HG02938 (cell line): ENCODE data around the gene ETF1.
A peak's percentile ranks its signal among the peaks of the same experiment; 100 is the strongest.

ENCODE experiments used
- ATAC-seq: cut with Tn5 transposase; IDR thresholded peaks from one replicate; pipeline ENCODE4 v1.9.1; 2021; ENCODE audit warnings: mild to moderate bottlenecking, moderate library complexity; ENCODE audit not compliant: unreplicated experiment

ETF1 gene

GRCh38 chr5:138542956-138543729, at the start of gene ETF1:
Gene ETF1, minus strand, starts transcription at chr5:138543236. Its CDS starts 318 bp downstream, at chr5:138542918.
- peak; percentile 88 for ATAC-seq

GRCh38 chr5:138588013-138588788, 45.2 kb upstream of the ETF1 start:
- no peak for ATAC-seq

GRCh38 chr5:138585157-138585556, 42.1 kb upstream of the ETF1 start:
- no peak for ATAC-seq

GRCh38 chr5:138583984-138584637, 41.1 kb upstream of the ETF1 start:
- ATAC-seq, result no peak

- ATAC-seq, result no peak
These were observed 39.9 kb upstream of the ETF1 start for GRCh38 chr5:138582959-138583358.

- ATAC-seq, result no peak
These were observed 37.7 kb upstream of the ETF1 start for GRCh38 chr5:138580777-138581176.

- ATAC-seq, result no peak
These were observed 37.0 kb upstream of the ETF1 start for GRCh38 chr5:138580001-138580400.

GRCh38 chr5:138579517-138579863, 36.5 kb upstream of the ETF1 start:
- no peak for ATAC-seq

GRCh38 chr5:138577452-138577851, 34.4 kb upstream of the ETF1 start:
- no peak for ATAC-seq

GRCh38 chr5:138575194-138576015, 32.4 kb upstream of the ETF1 start, which contains the start of gene HSPA9:
Gene HSPA9, minus strand, starts transcription at chr5:138575401. Its CDS starts 83 bp downstream, at chr5:138575318.
- peak; percentile 86 for ATAC-seq

GRCh38 chr5:138574744-138575193, 31.7 kb upstream of the ETF1 start:
- ATAC-seq, result no peak

GRCh38 chr5:138573949-138574670, 31.1 kb upstream of the ETF1 start:
- no peak for ATAC-seq

GRCh38 chr5:138573223-138573622, 30.2 kb upstream of the ETF1 start:
- no peak for ATAC-seq

GRCh38 chr5:138570871-138571270, 27.8 kb upstream of the ETF1 start:
- no peak for ATAC-seq

- no peak for ATAC-seq
These were observed 26.7 kb upstream of the ETF1 start for GRCh38 chr5:138569782-138570181.

- no peak for ATAC-seq
These were observed 25.2 kb upstream of the ETF1 start for GRCh38 chr5:138568061-138568824.

- no peak for ATAC-seq
These were observed 23.8 kb upstream of the ETF1 start for GRCh38 chr5:138566792-138567191.

- no peak for ATAC-seq
These were observed 22.2 kb upstream of the ETF1 start for GRCh38 chr5:138565100-138565821.

- ATAC-seq, result no peak
These were observed 21.2 kb upstream of the ETF1 start for GRCh38 chr5:138564242-138564641.
